ENCODE results near the gene RGS7. TPM values are rescaled to one million over a fixed set of nuclear protein-coding genes. Genes with fewer than 3 reads are reported as not detected.
"Not testable (repeated sequence)": the region's sequence is repeated elsewhere in the genome, so short reads cannot be mapped to it uniquely, and the experiment has no call there.

The RGS7 gene
- polyA plus RNA-seq, 1 donor (not counting 4 experiments of a cell fraction or from before 2014, with no cell fraction given) = not detected

DNA sequence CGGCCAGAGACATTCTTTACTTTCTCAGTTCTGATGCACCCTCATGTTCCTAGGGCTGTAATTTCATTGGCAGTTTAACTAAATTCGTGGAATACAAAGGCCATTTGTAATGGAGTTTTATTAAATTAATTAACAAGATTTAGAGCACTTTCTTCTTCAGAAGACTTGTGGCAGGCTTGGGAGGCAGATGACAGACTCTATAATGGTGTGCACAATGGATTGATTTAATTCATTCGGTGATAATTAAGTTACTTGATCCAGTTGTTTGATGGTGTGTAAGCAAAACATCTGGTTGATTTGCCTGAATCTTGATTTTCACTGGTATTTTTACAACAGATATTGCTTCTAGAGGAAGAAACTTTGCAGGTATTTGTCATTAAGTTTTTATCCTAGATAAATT is 383.1 kb downstream of the RGS7 start:
- Histone ChIP-seq H3K4me3 (ENCODE audit: control insufficient read depth in 2 of 3, extremely low read depth in 1 of 3, insufficient read depth in 2 of 3, low read depth in 1 of 3, low read length in 3 of 3) (no peak overlapping the region), H3K36me3 (ENCODE audit: control insufficient read depth in 2 of 2, extremely low read depth in 1 of 2, insufficient read depth in 2 of 2, low read length in 2 of 2) (no peaks in the 10 kb centered on the region), H3K4me1 (ENCODE audit: control insufficient read depth, extremely low read depth, insufficient read depth, low read length) (no peaks in the 10 kb centered on the region), H3K27ac (ENCODE audit: control insufficient read depth, insufficient read depth, low read length) (no peak overlapping the region), H2AFZ (ENCODE audit: control insufficient read depth, low read length) (no peak overlapping the region), H3K9ac (ENCODE audit: control insufficient read depth, extremely low read depth, insufficient read depth, low read length) (no peak overlapping the region), H3K27me3 (ENCODE audit: control insufficient read depth, extremely low read depth, insufficient read depth, low read length) (no peaks in the 10 kb centered on the region), H3K9me3 (ENCODE audit: control insufficient read depth, low read depth, low read length) (peaks cover 4% of the 10 kb centered on the region), H3K79me2 (ENCODE audit: control insufficient read depth, insufficient read depth, low read length) (no peaks in the 10 kb centered on the region), H3K4me2 (ENCODE audit: control insufficient read depth, extremely low read depth, insufficient read depth, low read depth, low read length) (no peak overlapping the region), H3K9me1 (ENCODE audit: control insufficient read depth, extremely low read depth, insufficient read depth, low read length) (no peaks in the 10 kb centered on the region), H4K20me1 (ENCODE audit: control insufficient read depth, extremely low read depth, insufficient read depth, low read length) (no peaks in the 10 kb centered on the region)
- dilution Hi-C loops (cut with MboI; ENCODE audit: extremely low pct_ligation_motif_present, low sequenced_read_pairs) = no loop called here
- TF ChIP-seq EZH2 (IDR thresholded peaks at IDR 0.05; ENCODE audit: low read length) = no peak
- TF ChIP-seq, protein P1, sequence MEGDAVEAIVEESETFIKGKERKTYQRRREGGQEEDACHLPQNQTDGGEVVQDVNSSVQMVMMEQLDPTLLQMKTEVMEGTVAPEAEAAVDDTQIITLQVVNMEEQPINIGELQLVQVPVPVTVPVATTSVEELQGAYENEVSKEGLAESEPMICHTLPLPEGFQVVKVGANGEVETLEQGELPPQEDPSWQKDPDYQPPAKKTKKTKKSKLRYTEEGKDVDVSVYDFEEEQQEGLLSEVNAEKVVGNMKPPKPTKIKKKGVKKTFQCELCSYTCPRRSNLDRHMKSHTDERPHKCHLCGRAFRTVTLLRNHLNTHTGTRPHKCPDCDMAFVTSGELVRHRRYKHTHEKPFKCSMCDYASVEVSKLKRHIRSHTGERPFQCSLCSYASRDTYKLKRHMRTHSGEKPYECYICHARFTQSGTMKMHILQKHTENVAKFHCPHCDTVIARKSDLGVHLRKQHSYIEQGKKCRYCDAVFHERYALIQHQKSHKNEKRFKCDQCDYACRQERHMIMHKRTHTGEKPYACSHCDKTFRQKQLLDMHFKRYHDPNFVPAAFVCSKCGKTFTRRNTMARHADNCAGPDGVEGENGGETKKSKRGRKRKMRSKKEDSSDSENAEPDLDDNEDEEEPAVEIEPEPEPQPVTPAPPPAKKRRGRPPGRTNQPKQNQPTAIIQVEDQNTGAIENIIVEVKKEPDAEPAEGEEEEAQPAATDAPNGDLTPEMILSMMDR (optimal IDR thresholded peaks at IDR 0.05 in 1 of 3, IDR thresholded peaks at IDR 0.05 in 1 of 3, conservative IDR thresholded peaks at IDR 0.05 in 1 of 3; ENCODE audit: extremely low read depth in 1 of 3, insufficient read depth in 2 of 3, low read length in 3 of 3) = no peak
- FAIRE-seq (no peak), DNase-seq (ENCODE audit: low read depth, low spot score) (no peak)

DNA sequence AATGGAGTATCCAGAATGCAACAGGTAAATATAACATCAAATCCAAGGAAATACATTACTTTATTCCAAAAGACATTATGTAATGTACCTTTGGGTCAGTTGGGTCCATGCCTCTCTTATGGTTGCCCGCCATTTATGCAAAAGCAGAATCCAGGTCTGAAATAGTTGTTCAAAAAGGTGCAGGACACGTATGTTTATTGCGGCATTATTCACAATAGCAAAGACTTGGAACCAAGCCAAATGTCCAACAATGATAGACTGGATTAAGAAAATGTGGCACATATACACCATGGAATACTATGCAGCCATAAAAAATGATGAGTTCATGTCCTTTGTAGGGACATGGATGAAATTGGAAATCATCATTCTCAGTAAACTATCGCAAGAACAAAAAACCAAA is 384.9 kb downstream of the RGS7 start:
- H3K9me3 ChIP-seq (ENCODE audit: control insufficient read depth, low read depth, low read length); H3K4me3 ChIP-seq (ENCODE audit: control insufficient read depth in 2 of 3, extremely low read depth in 1 of 3, insufficient read depth in 2 of 3, low read depth in 1 of 3, low read length in 3 of 3); H3K79me2 ChIP-seq (ENCODE audit: control insufficient read depth, insufficient read depth, low read length); H3K36me3 ChIP-seq (ENCODE audit: control insufficient read depth in 2 of 2, extremely low read depth in 1 of 2, insufficient read depth in 2 of 2, low read length in 2 of 2); H3K4me2 ChIP-seq (ENCODE audit: control insufficient read depth, extremely low read depth, insufficient read depth, low read depth, low read length); dilution Hi-C loops (cut with MboI; ENCODE audit: extremely low pct_ligation_motif_present, low sequenced_read_pairs); H4K20me1 ChIP-seq (ENCODE audit: control insufficient read depth, extremely low read depth, insufficient read depth, low read length); FAIRE-seq; H3K9ac ChIP-seq (ENCODE audit: control insufficient read depth, extremely low read depth, insufficient read depth, low read length); DNase-seq (ENCODE audit: low read depth, low spot score); H3K9me1 ChIP-seq (ENCODE audit: control insufficient read depth, extremely low read depth, insufficient read depth, low read length); H2AFZ ChIP-seq (ENCODE audit: control insufficient read depth, low read length); H3K27me3 ChIP-seq (ENCODE audit: control insufficient read depth, extremely low read depth, insufficient read depth, low read length); H3K4me1 ChIP-seq (ENCODE audit: control insufficient read depth, extremely low read depth, insufficient read depth, low read length); H3K27ac ChIP-seq (ENCODE audit: control insufficient read depth, insufficient read depth, low read length): not testable (repeated sequence)

DNA sequence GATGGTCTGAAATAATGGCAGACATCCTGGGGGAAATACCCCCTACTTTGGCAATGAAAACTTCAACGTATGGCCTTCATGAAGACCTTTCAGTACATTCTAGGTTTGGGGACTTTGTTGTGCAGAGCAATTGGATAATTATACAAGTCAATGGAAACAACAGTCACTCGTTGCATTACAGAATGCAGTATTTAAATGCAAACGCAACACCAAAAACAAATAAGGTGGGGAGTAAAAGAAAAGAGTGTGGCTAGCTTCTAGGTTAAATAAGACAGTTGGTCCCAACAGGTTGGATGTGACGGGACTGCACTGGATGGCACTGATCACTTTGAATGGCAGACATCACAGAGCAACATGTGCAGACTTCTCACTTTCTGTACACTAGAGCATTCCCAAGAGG is 386.8 kb downstream of the RGS7 start:
- Histone ChIP-seq H3K36me3 (ENCODE audit: control insufficient read depth in 2 of 2, extremely low read depth in 1 of 2, insufficient read depth in 2 of 2, low read length in 2 of 2) (no peaks in the 10 kb centered on the region), H3K79me2 (ENCODE audit: control insufficient read depth, insufficient read depth, low read length) (no peaks in the 10 kb centered on the region), H3K27me3 (ENCODE audit: control insufficient read depth, extremely low read depth, insufficient read depth, low read length) (no peaks in the 10 kb centered on the region), H3K4me3 (ENCODE audit: control insufficient read depth in 2 of 3, extremely low read depth in 1 of 3, insufficient read depth in 2 of 3, low read depth in 1 of 3, low read length in 3 of 3) (no peak overlapping the region), H3K9me3 (ENCODE audit: control insufficient read depth, low read depth, low read length) (peaks cover 3% of the 10 kb centered on the region), H3K27ac (ENCODE audit: control insufficient read depth, insufficient read depth, low read length) (no peak overlapping the region), H3K4me1 (ENCODE audit: control insufficient read depth, extremely low read depth, insufficient read depth, low read length) (no peaks in the 10 kb centered on the region), H3K9me1 (ENCODE audit: control insufficient read depth, extremely low read depth, insufficient read depth, low read length) (no peaks in the 10 kb centered on the region), H2AFZ (ENCODE audit: control insufficient read depth, low read length) (no peak overlapping the region), H3K4me2 (ENCODE audit: control insufficient read depth, extremely low read depth, insufficient read depth, low read depth, low read length) (no peak overlapping the region), H3K9ac (ENCODE audit: control insufficient read depth, extremely low read depth, insufficient read depth, low read length) (no peak overlapping the region), H4K20me1 (ENCODE audit: control insufficient read depth, extremely low read depth, insufficient read depth, low read length) (no peaks in the 10 kb centered on the region)
- no peak for TF ChIP-seq EZH2 (IDR thresholded peaks at IDR 0.05; ENCODE audit: low read length)
- TF ChIP-seq, protein P1 (optimal IDR thresholded peaks at IDR 0.05 in 1 of 3, IDR thresholded peaks at IDR 0.05 in 1 of 3, conservative IDR thresholded peaks at IDR 0.05 in 1 of 3; ENCODE audit: extremely low read depth in 1 of 3, insufficient read depth in 2 of 3, low read length in 3 of 3) = no peak
- dilution Hi-C loops (cut with MboI; ENCODE audit: extremely low pct_ligation_motif_present, low sequenced_read_pairs) = no loop called here
- DNase-seq (ENCODE audit: low read depth, low spot score) (no peak), FAIRE-seq (no peak)

Measured in keratinocyte (primary cell).